ENCODE measurements around the gene TCEA2.
A peak's percentile ranks its signal among the peaks of the same experiment; 100 is the strongest.

TCEA2 gene

DNA sequence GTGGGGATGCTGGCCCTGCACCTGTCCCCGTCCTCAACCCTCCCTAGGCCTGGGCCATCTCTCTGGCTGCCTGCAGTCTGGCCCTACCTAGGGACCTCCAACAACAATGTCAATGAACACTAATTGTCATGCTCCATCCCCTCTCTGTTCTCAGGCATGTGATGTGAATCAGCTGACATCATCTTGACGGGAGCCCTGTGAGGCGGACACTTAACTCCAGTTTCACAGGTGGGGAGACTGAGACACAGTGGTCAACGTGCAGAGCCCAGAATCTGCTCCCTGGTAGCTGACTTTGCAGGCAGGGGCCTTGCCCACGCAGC, 762 bp upstream of the TCEA2 start:
- H3K4me3 ChIP-seq (ENCODE audit: low read depth, low read length) = no peak overlapping the region

DNA sequence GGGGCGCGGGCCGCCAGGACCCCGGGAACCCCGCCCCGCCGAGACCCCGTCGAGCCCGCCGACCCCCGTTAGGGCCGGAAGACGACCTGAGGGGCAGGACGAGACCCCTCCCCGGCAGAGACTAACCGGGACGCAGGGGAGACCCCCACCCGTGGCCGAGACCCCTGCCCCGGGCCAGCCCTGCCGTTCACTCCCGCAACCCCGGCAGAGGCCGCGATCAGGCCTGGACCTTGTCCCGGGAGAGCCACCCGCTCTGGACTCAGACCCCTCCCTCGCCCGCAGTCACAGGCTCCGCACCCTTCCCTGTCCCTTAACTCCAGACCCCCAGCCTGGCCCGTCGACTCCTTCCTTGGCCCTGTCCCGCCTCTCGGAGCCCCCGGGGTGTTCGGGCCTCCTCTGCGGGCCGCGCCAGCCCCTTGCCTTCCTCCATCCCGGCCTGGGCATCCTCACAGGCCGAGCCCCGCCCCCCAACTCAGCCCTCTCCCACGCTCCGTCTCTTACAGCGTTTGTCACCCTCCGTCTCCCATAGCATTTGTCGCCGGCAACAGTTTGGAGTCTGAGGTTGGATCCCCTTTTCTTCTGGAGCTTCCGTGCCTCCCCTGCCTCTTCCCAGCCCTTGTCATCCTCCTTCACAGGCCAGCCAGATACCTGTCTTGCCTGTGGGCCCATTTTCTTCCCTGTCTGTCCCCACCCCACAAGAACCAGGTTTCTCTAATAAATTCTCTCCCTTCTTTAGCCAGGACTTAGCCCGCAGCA, 569 bp downstream of the TCEA2 start:
- H3K4me3 ChIP-seq (ENCODE audit: low read depth, low read length) = peak overlapping the region; percentile 70
- TF ChIP-seq, protein P1, sequence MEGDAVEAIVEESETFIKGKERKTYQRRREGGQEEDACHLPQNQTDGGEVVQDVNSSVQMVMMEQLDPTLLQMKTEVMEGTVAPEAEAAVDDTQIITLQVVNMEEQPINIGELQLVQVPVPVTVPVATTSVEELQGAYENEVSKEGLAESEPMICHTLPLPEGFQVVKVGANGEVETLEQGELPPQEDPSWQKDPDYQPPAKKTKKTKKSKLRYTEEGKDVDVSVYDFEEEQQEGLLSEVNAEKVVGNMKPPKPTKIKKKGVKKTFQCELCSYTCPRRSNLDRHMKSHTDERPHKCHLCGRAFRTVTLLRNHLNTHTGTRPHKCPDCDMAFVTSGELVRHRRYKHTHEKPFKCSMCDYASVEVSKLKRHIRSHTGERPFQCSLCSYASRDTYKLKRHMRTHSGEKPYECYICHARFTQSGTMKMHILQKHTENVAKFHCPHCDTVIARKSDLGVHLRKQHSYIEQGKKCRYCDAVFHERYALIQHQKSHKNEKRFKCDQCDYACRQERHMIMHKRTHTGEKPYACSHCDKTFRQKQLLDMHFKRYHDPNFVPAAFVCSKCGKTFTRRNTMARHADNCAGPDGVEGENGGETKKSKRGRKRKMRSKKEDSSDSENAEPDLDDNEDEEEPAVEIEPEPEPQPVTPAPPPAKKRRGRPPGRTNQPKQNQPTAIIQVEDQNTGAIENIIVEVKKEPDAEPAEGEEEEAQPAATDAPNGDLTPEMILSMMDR (IDR thresholded peaks at IDR 0.05; ENCODE audit: borderline replicate concordance, insufficient read depth, low read depth, low read length) = no peak

More for the DNA sequence above, 762 bp upstream of the TCEA2 start:
- TF ChIP-seq, protein P1 (IDR thresholded peaks at IDR 0.05; ENCODE audit: borderline replicate concordance, insufficient read depth, low read depth, low read length) = no peak

DNA sequence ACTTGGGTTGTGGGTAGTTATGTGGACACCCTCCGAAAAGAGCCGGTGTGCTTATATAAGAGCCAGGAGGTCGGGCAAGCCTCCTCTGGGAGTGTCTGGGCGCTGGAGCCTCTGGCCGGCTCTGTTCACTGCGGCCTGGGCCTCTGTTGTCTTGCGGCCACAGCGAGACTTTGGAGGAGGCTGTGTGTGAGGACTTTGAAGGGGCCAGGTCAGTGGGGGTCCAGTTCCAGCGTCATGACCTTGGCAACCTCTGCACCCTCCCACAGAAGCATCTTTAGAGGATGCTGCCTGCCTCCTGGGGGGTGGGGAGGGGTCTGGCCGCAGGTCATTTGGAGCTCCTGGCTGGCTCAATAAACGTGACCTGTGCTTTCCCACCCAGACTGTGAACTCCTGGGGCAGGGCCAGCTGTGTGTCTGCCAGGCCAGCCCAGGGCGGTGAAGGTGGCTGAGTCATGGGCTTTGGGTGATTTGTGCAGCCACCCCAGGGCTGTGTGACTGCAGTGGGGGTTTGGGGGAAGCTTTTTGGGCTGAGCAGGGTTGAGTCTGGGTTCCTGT, 1.2 kb downstream of the TCEA2 start:
- no peak overlapping the region for H3K4me3 ChIP-seq (ENCODE audit: low read depth, low read length)
- TF ChIP-seq, protein P1 (IDR thresholded peaks at IDR 0.05; ENCODE audit: borderline replicate concordance, insufficient read depth, low read depth, low read length) = no peak

DNA sequence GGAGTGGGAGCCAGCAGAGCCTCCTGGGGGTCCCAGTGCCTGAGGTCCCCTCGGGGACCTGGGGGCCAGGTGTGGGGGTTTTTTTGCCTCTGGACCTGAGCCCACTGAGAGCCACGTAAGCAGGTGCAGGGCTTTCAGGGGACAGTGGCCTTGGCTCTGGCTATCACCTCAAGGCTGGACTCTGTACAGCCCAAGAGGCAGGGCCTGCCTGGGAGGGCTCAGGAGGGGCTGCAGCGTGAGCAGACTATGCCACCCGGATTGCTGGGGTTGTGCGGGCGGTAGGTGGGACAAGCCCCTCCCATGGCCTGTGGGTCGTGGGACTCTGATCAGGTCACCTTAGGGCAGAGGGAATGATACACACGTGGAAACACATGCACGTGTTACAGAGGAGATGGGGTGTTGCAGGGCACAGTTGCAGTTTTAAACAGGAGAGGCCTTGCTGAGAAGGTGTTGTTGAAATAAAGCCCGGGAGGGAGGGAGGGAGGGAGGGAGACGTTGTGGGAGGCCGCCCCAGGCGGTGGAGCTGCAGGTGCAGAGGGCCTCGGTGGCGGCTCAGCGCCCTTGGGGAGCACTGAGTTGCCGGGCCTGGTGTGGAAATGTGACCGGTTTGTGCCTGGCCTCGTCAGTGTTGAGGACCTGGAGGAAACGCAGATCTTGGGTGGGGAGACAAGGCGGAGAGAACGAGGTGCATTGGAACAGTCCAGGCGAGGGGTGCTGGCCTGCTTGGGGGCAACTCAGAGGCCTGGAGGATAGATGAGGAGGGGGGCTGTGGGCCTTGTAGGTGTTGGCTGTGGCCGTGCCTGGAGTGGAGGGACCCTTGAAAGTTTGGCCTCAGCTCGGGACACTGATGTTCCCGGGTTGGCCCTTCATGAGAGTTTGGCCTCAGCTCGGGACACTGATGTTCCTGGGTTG, 2.3 kb downstream of the TCEA2 start:
- no peak overlapping the region for H3K4me3 ChIP-seq (ENCODE audit: low read depth, low read length)
- TF ChIP-seq, protein P1 (IDR thresholded peaks at IDR 0.05; ENCODE audit: borderline replicate concordance, insufficient read depth, low read depth, low read length) = no peak

DNA sequence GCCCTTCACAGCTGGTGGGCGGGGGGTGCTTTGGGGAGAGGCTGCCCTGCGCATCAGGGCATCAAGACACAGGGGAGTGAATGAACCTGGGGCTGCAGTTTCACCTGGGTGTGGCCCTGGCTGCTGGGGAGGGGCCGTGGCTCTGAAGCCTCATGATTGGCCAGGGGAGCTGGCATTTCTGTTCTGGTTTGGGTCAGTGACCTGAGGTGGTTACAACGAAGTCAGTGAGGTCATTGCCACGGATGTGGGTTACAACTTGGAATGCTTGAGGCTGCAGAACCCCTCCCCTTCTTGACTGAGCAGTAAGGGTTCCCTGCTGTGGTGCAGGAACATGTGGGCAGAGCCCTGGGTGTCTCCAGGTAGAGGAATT, 3.0 kb downstream of the TCEA2 start:
- TF ChIP-seq, protein P1 (IDR thresholded peaks at IDR 0.05; ENCODE audit: borderline replicate concordance, insufficient read depth, low read depth, low read length) = no peak
- no peak overlapping the region for H3K4me3 ChIP-seq (ENCODE audit: low read depth, low read length)

DNA sequence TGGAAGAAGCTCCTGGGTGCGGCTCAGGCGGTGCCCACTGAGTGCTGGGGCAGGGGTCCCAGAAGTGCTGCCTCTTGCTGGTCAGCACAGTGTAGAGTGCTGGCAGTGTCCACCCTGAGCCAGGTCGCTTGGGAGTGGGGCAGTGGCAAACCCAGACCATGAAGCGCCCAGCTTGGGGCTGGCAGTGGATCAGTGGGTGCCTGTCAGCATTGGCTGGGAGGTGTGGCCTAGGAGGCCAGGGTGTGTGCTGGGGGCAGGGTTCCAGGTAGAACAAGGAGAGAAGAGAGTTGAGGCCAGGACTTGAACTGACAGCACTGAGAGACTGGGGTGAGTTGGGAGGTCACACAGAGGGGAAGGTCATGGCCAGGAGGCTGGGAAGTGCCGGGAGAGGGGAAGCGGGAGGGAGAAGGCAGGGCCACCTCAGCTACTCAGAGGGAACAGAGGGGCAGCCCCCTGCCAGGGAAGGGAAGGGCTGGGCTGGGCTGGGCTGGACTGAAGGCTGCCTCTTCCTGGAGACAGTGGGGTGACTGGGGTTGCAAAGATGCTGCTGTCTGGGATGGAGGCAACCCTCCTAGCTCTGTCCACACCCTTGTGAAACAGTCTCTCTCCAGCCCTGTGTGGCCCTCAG, 4.1 kb downstream of the TCEA2 start:
- TF ChIP-seq, protein P1 (IDR thresholded peaks at IDR 0.05; ENCODE audit: borderline replicate concordance, insufficient read depth, low read depth, low read length) = no peak
- H3K4me3 ChIP-seq (ENCODE audit: low read depth, low read length) = no peak overlapping the region
